ENCODE results near the gene LRG1. TPM values are rescaled to one million over a fixed set of nuclear protein-coding genes. Genes with fewer than 3 reads are reported as not detected.

Gene LRG1
- polyA plus RNA-seq, 1 donor from 2014 or later = not detected

DNA sequence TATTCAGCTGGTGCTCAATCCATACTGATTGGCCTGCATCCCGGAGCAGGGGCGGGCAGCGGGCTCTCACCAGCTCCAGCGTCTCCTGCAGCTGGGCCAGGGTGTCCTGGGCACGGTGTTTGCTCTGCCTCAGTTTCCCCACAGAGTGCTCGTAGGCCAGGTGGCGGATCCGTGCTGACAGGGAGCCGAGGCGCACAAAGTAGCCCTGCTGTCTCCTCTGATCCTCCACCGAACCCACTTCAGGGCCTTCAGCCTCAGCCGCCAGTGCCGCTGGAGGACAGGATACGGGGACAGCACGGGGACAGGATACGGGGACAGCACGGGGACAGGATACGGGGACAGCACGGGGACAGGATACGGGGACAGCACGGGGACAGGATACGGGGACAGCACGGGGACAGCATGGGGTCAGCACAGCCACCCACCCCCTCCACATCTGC is 14.3 kb downstream of the LRG1 start:
- H3K9me2 ChIP-seq (ENCODE audit: insufficient read depth, low read length) = no peaks in the 10 kb centered on the region
- H4K20me1 ChIP-seq (ENCODE audit: insufficient read depth) = no peaks in the 10 kb centered on the region
- no peak overlapping the region for H3K9ac ChIP-seq (ENCODE audit: low read length)
- no peaks in the 10 kb centered on the region for H3F3A ChIP-seq (ENCODE audit: insufficient read depth, low read length, poor library complexity, severe bottlenecking)
- TF ChIP-seq EZH2 (IDR thresholded peaks at IDR 0.05; ENCODE audit: borderline replicate concordance, insufficient read depth, low read length, poor library complexity, severe bottlenecking) (no peak), SMC3 (conservative IDR thresholded peaks at IDR 0.05; ENCODE audit: poor library complexity) (no peak), MXI1 (conservative IDR thresholded peaks at IDR 0.05; ENCODE audit: poor library complexity, severe bottlenecking) (no peak), EP300 (conservative IDR thresholded peaks at IDR 0.05; ENCODE audit: poor library complexity, severe bottlenecking) (no peak), TAF1 (IDR thresholded peaks at IDR 0.05; ENCODE audit: low read depth) (no peak), POLR2AphosphoS5 (IDR thresholded peaks at IDR 0.05) (no peak), RAD21 (conservative IDR thresholded peaks at IDR 0.05) (no peak)
- TF ChIP-seq, protein P1, sequence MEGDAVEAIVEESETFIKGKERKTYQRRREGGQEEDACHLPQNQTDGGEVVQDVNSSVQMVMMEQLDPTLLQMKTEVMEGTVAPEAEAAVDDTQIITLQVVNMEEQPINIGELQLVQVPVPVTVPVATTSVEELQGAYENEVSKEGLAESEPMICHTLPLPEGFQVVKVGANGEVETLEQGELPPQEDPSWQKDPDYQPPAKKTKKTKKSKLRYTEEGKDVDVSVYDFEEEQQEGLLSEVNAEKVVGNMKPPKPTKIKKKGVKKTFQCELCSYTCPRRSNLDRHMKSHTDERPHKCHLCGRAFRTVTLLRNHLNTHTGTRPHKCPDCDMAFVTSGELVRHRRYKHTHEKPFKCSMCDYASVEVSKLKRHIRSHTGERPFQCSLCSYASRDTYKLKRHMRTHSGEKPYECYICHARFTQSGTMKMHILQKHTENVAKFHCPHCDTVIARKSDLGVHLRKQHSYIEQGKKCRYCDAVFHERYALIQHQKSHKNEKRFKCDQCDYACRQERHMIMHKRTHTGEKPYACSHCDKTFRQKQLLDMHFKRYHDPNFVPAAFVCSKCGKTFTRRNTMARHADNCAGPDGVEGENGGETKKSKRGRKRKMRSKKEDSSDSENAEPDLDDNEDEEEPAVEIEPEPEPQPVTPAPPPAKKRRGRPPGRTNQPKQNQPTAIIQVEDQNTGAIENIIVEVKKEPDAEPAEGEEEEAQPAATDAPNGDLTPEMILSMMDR (IDR thresholded peaks at IDR 0.05; ENCODE audit: poor library complexity, severe bottlenecking) = no peak
- TF ChIP-seq, protein P2, sequence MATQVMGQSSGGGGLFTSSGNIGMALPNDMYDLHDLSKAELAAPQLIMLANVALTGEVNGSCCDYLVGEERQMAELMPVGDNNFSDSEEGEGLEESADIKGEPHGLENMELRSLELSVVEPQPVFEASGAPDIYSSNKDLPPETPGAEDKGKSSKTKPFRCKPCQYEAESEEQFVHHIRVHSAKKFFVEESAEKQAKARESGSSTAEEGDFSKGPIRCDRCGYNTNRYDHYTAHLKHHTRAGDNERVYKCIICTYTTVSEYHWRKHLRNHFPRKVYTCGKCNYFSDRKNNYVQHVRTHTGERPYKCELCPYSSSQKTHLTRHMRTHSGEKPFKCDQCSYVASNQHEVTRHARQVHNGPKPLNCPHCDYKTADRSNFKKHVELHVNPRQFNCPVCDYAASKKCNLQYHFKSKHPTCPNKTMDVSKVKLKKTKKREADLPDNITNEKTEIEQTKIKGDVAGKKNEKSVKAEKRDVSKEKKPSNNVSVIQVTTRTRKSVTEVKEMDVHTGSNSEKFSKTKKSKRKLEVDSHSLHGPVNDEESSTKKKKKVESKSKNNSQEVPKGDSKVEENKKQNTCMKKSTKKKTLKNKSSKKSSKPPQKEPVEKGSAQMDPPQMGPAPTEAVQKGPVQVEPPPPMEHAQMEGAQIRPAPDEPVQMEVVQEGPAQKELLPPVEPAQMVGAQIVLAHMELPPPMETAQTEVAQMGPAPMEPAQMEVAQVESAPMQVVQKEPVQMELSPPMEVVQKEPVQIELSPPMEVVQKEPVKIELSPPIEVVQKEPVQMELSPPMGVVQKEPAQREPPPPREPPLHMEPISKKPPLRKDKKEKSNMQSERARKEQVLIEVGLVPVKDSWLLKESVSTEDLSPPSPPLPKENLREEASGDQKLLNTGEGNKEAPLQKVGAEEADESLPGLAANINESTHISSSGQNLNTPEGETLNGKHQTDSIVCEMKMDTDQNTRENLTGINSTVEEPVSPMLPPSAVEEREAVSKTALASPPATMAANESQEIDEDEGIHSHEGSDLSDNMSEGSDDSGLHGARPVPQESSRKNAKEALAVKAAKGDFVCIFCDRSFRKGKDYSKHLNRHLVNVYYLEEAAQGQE (IDR thresholded peaks at IDR 0.05; ENCODE audit: borderline replicate concordance) = no peak
- H3K4me2 ChIP-seq (ENCODE audit: low read length) = no peak overlapping the region
- H3K27me3 ChIP-seq (ENCODE audit: insufficient read depth, low read depth, low read length) = no peaks in the 10 kb centered on the region
- H3K79me2 ChIP-seq (replicated peaks; ENCODE audit: insufficient read depth, low read length) = no peaks in the 10 kb centered on the region
- H3K4me3 ChIP-seq (ENCODE audit: low read length) = no peak overlapping the region
- H3K9me3 ChIP-seq (ENCODE audit: low read length) = no peaks in the 10 kb centered on the region
- no peak overlapping the region for H2AFZ ChIP-seq (ENCODE audit: low read depth, low read length)
- no peaks in the 10 kb centered on the region for H3K36me3 ChIP-seq (ENCODE audit: insufficient read depth, low read length)
- H3K27ac ChIP-seq (ENCODE audit: low read length) = no peak overlapping the region

- H3K36me3 ChIP-seq (ENCODE audit: insufficient read depth, low read length) = no peaks in the 10 kb centered on the region
- no peak overlapping the region for H3K4me2 ChIP-seq (ENCODE audit: low read length)
- no peak overlapping the region for H3K9ac ChIP-seq (ENCODE audit: low read length)
- no peaks in the 10 kb centered on the region for H3K27me3 ChIP-seq (ENCODE audit: insufficient read depth, low read depth, low read length)
- no peaks in the 10 kb centered on the region for H4K20me1 ChIP-seq (ENCODE audit: insufficient read depth)
- no peak overlapping the region for H2AFZ ChIP-seq (ENCODE audit: low read depth, low read length)
- no peaks in the 10 kb centered on the region for H3K79me2 ChIP-seq (replicated peaks; ENCODE audit: insufficient read depth, low read length)
- H3K9me3 ChIP-seq (ENCODE audit: low read length) = no peaks in the 10 kb centered on the region
- H3K4me3 ChIP-seq (ENCODE audit: low read length) = no peak overlapping the region
- no peak overlapping the region for H3K27ac ChIP-seq (ENCODE audit: low read length)
- H3K9me2 ChIP-seq (ENCODE audit: insufficient read depth, low read length) = no peaks in the 10 kb centered on the region
- TF ChIP-seq EP300 (conservative IDR thresholded peaks at IDR 0.05; ENCODE audit: poor library complexity, severe bottlenecking) = no peak
- no peak for TF ChIP-seq TAF1 (IDR thresholded peaks at IDR 0.05; ENCODE audit: low read depth)
- no peak for TF ChIP-seq POLR2AphosphoS5 (IDR thresholded peaks at IDR 0.05)
- TF ChIP-seq, protein P1 (IDR thresholded peaks at IDR 0.05; ENCODE audit: poor library complexity, severe bottlenecking) = no peak
- TF ChIP-seq MXI1 (conservative IDR thresholded peaks at IDR 0.05; ENCODE audit: poor library complexity, severe bottlenecking) = no peak
- TF ChIP-seq RAD21 (conservative IDR thresholded peaks at IDR 0.05) = no peak
- no peak for TF ChIP-seq EZH2 (IDR thresholded peaks at IDR 0.05; ENCODE audit: borderline replicate concordance, insufficient read depth, low read length, poor library complexity, severe bottlenecking)
- no peak for TF ChIP-seq SMC3 (conservative IDR thresholded peaks at IDR 0.05; ENCODE audit: poor library complexity)
- TF ChIP-seq, protein P2 (IDR thresholded peaks at IDR 0.05; ENCODE audit: borderline replicate concordance) = no peak
- H3F3A ChIP-seq (ENCODE audit: insufficient read depth, low read length, poor library complexity, severe bottlenecking) = no peaks in the 10 kb centered on the region
Observed at GRCh38 chr19:4524808-4525562, 14.9 kb downstream of the LRG1 start.

Measured in neural cell (in vitro differentiated cells).